Activated T-cell treated with anti-CD3 and anti-CD28 coated beads, Interleukin-2, amount 50 U/mL, for 24 hours (primary cell): ENCODE results near the gene STK32C.

Experiments used
- DNase-seq: peaks from one replicate; pipeline ENCODE4 v3.0.0-alpha.2; 2020
- H3K27ac Mint-ChIP-seq: 2 replicates; pipeline ENCODE4 v1.8.0; 2020; ENCODE audit warnings: mild to moderate bottlenecking, mixed read lengths
- H3K27me3 Mint-ChIP-seq: 2 replicates; pipeline ENCODE4 v1.8.0; 2020; ENCODE audit warnings: mixed read lengths
- H3K36me3 Mint-ChIP-seq: 2 replicates; pipeline ENCODE4 v1.8.0; 2020; ENCODE audit warnings: low read depth, mixed read lengths
- H3K4me1 Mint-ChIP-seq: 2 replicates; pipeline ENCODE4 v1.8.0; 2020; ENCODE audit warnings: low read depth, mixed read lengths
- H3K4me3 Mint-ChIP-seq: 2 replicates; pipeline ENCODE4 v1.8.0; 2020; ENCODE audit warnings: mild to moderate bottlenecking, moderate library complexity, mixed read lengths
- H3K9me3 Mint-ChIP-seq: 2 replicates; pipeline ENCODE4 v1.8.0; 2020; ENCODE audit warnings: mixed read lengths

The STK32C gene

GRCh38 chr10:132204781-132205473, 102.8 kb downstream of the STK32C start:
- H3K27me3 Mint-ChIP-seq, result no peaks in the 10 kb centered on the region
- no peaks in the 10 kb centered on the region for H3K9me3 Mint-ChIP-seq
- no peak for DNase-seq
- no peak overlapping the region for H3K27ac Mint-ChIP-seq
- H3K4me1 Mint-ChIP-seq, result no peaks in the 10 kb centered on the region
- H3K4me3 Mint-ChIP-seq, result no peak overlapping the region
- no peaks in the 10 kb centered on the region for H3K36me3 Mint-ChIP-seq

- DNase-seq, result no peak
- Mint-ChIP-seq H3K4me3 (no peak overlapping the region), H3K27ac (no peak overlapping the region), H3K9me3 (no peaks in the 10 kb centered on the region), H3K36me3 (no peaks in the 10 kb centered on the region), H3K4me1 (no peaks in the 10 kb centered on the region), H3K27me3 (no peaks in the 10 kb centered on the region)
Measured at GRCh38 chr10:132204078-132204780, 103.5 kb downstream of the STK32C start.

DNA sequence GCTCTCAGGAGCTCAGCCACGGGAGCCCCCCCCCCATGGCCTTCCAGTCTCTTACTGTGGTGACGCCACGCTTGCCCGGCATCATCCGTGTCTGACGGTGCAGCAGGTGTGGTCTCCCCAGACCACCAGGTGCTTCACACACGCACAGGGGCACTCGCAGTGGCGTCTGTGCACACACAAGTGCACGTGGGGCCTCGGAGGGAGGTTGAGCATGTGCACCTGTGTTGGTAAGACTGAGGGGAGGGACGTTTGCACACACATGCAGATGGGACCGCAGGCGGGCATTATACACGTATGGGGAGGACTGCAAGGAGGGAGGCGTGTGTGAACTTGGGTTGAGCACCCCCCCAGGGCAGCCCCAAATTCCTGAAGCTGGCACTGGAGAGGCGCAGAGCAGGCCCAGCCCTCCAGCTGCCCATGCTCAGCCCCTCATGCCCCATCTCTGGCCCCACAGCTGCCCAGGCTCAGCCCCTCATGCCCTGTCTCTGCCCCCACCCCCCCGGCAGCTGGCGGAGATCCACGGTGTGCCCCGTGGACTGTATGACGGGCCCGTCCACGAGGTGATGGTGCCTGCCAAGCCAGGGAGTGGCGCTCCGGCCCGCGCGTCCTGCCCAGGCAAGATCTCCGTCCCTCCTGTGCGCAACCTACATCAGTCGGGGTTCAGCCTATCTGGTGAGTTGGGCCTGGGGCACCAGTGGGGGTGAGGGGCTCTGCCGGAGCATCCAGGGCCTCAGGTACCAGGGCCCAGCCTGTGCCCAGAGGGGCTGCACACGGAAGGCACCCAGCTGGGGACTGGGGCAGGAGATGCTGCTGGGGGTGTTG, 104.3 kb downstream of the STK32C start:
- H3K27me3 Mint-ChIP-seq, result no peaks in the 10 kb centered on the region
- no peak overlapping the region for H3K4me3 Mint-ChIP-seq
- no peaks in the 10 kb centered on the region for H3K9me3 Mint-ChIP-seq
- no peak for DNase-seq
- H3K27ac Mint-ChIP-seq, result no peak overlapping the region
- no peaks in the 10 kb centered on the region for H3K4me1 Mint-ChIP-seq
- no peaks in the 10 kb centered on the region for H3K36me3 Mint-ChIP-seq

DNA sequence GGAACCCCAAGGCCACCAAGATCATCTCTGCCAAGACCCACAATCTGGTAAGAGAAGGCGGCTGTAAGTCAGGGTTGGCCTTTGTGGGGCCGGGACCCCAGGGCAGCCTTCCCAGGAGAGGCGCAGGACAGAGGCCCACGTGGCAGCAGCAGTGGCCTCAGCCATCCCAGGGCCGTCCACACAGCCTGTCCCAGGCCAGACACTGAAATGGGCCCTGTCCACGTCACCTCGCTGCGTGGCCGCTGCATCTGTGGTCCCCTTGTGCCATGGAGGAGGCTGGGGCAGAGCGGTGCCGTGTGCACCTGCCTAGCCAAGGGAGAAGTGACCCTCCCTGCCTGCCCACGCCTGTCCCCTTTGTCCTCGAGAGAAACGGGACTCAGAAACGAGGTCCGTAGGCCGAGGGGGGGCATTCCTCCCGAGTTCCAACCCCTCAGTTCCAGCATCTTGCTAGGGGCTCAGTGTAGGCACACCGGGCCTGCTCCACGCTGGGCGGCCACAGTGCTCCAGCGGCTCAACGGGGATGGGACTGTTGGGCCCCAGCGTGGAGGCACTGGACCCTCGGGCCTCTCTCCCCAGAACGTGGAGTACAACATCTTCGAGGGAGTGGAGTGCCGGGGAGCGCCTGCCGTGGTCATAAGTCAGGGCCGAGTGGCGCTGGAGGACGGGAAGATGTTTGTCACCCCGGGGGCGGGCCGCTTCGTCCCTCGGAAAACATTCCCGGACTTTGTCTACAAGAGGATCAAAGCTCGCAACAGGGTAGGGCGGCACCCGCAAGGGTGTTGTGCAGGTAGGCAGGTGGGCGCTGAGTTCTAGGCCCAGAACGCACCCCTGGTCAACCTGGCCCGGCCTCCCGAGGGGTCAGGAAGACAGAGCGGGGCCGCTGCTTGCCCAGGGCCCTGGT, 105.4 kb downstream of the STK32C start:
- Mint-ChIP-seq H3K27me3 (no peaks in the 10 kb centered on the region), H3K9me3 (no peaks in the 10 kb centered on the region), H3K27ac (no peak overlapping the region), H3K4me1 (no peaks in the 10 kb centered on the region), H3K36me3 (no peaks in the 10 kb centered on the region), H3K4me3 (no peak overlapping the region)
- no peak for DNase-seq

- no peak overlapping the region for H3K4me3 Mint-ChIP-seq
- DNase-seq, result no peak
- H3K4me1 Mint-ChIP-seq, result no peaks in the 10 kb centered on the region
- no peaks in the 10 kb centered on the region for H3K36me3 Mint-ChIP-seq
- no peak overlapping the region for H3K27ac Mint-ChIP-seq
- no peaks in the 10 kb centered on the region for H3K27me3 Mint-ChIP-seq
- H3K9me3 Mint-ChIP-seq, result no peaks in the 10 kb centered on the region
Measured at GRCh38 chr10:132201111-132201969, 106.4 kb downstream of the STK32C start.

DNA sequence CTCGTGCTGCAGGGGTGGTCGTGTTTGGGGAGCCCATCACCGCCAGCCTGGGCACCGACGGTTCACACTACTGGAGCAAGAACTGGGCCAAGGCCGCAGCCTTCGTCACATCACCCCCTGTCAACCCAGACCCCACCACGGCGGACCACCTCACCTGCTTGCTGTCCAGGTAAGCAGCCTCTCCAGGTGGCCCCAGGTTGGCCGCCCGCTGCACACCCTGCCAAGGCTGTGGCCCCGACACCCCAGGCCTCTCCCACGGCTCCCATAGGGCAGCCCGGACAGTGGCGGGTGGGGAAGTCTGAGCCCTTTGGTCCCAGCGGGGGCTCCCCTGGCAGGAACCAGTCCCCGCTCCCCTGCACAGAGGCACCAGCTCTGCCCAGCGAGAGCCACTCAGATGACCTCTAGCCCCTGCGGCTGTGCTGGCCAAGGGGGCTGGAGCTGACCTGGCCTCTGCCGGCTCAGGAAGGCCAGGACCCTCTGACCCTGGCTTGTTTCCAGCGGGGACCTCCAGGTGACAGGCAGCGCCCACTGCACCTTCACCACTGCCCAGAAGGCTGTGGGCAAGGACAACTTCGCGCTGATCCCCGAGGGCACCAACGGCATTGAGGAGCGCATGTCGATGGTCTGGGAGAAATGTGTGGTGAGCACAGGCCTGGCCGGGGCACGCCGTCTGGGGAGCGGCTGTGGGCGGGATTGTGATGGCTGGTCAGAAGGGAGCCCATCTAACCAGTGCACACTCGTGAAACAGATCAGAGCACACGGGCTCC, 107.2 kb downstream of the STK32C start:
- H3K4me3 Mint-ChIP-seq, result no peak overlapping the region
- no peaks in the 10 kb centered on the region for H3K4me1 Mint-ChIP-seq
- H3K27me3 Mint-ChIP-seq, result no peaks in the 10 kb centered on the region
- H3K27ac Mint-ChIP-seq, result no peak overlapping the region
- no peak for DNase-seq
- H3K36me3 Mint-ChIP-seq, result no peaks in the 10 kb centered on the region
- H3K9me3 Mint-ChIP-seq, result no peaks in the 10 kb centered on the region

GRCh38 chr10:132199854-132200311, 107.9 kb downstream of the STK32C start:
- H3K27me3 Mint-ChIP-seq, result peaks cover 2% of the 10 kb centered on the region
- H3K9me3 Mint-ChIP-seq, result no peaks in the 10 kb centered on the region
- no peak overlapping the region for H3K27ac Mint-ChIP-seq
- H3K4me3 Mint-ChIP-seq, result no peak overlapping the region
- no peaks in the 10 kb centered on the region for H3K4me1 Mint-ChIP-seq
- no peak for DNase-seq
- H3K36me3 Mint-ChIP-seq, result no peaks in the 10 kb centered on the region

DNA sequence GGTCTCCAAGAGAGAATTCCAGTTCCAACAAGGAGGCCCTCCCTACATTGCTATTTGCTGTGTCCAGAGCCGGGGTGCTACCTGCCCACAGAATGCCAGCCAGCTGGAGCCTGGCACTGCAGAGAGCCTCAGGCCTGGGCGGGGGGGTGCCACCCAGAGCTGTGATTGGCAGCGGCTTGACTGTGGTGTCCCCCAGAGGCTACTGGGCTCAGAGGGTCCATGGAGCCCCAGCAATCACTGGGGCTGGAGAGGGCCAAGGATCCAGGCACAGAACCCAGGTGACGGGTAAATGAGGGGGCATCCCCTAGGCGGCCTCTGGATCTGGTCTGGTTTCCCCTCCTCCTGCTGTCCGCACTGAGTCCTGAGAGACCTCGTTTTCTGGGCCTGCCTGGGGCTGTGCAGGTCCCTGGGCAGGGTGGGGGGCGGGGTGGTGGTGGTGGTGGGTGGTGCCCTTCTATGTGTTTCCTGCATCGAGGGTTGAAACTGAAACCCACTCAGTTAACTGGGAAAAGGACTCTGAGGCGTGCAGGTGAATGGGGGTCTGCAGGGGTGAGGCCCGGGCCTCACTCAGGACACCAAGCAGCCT, 108.4 kb downstream of the STK32C start:
- Mint-ChIP-seq H3K36me3 (no peaks in the 10 kb centered on the region), H3K27ac (no peak overlapping the region), H3K9me3 (no peaks in the 10 kb centered on the region), H3K27me3 (peaks cover 6% of the 10 kb centered on the region), H3K4me3 (no peak overlapping the region), H3K4me1 (no peaks in the 10 kb centered on the region)
- no peak for DNase-seq

- DNase-seq, result no peak
- H3K9me3 Mint-ChIP-seq, result no peaks in the 10 kb centered on the region
- no peak overlapping the region for H3K4me3 Mint-ChIP-seq
- H3K4me1 Mint-ChIP-seq, result no peaks in the 10 kb centered on the region
- H3K27me3 Mint-ChIP-seq, result peaks cover 7% of the 10 kb centered on the region
- no peaks in the 10 kb centered on the region for H3K36me3 Mint-ChIP-seq
- H3K27ac Mint-ChIP-seq, result no peak overlapping the region
Measured at GRCh38 chr10:132198381-132199181, 109.2 kb downstream of the STK32C start.

GRCh38 chr10:132198068-132198370, 109.7 kb downstream of the STK32C start:
- Mint-ChIP-seq H3K4me1 (no peaks in the 10 kb centered on the region), H3K27me3 (peaks cover 10% of the 10 kb centered on the region), H3K4me3 (no peak overlapping the region), H3K9me3 (no peaks in the 10 kb centered on the region), H3K27ac (no peak overlapping the region), H3K36me3 (no peaks in the 10 kb centered on the region)
- no peak for DNase-seq

DNA sequence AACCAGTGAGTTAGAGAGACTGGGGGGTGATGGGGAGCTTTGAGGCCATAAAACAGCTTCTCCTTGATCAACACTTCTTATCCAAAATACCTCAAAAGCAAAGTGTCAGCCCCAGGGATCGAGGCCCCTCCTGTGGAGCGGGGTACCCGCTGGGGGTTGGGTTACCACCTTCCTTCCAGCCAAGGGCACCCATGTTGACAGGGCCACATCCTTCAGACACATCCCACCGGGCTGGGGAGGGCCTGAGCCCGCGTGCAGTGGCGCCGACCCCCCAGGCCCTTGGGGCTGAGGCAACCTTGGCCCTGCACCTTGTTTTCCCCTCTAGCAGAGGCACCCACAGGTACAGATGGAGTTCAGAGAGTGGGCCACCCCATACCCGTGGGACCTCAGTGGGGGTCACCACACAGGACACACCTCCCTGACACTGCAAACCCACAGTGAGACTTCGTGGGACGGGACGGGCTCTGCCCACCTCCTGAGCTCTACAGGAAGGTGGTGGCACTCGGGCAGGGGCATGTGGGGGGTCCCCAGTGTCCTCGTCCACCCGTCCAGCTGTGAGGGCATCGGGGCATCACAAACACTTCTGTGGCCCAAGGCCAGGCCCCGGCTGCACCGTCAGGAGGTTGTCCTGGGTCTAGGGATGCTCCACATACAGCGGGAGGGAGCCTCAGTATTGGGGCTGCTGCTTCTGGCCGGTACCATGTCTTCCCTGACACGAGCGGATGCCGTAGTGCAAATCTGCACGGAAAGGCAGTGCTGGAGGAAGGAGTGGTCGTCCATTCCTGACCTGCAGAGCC, 110.3 kb downstream of the STK32C start:
- no peaks in the 10 kb centered on the region for H3K9me3 Mint-ChIP-seq
- no peak overlapping the region for H3K4me3 Mint-ChIP-seq
- no peak overlapping the region for H3K27ac Mint-ChIP-seq
- H3K4me1 Mint-ChIP-seq, result no peaks in the 10 kb centered on the region
- H3K36me3 Mint-ChIP-seq, result no peaks in the 10 kb centered on the region
- H3K27me3 Mint-ChIP-seq, result peaks cover 12% of the 10 kb centered on the region
- DNase-seq, result no peak
